ENCODE measurements around the gene CD99.

DNA sequence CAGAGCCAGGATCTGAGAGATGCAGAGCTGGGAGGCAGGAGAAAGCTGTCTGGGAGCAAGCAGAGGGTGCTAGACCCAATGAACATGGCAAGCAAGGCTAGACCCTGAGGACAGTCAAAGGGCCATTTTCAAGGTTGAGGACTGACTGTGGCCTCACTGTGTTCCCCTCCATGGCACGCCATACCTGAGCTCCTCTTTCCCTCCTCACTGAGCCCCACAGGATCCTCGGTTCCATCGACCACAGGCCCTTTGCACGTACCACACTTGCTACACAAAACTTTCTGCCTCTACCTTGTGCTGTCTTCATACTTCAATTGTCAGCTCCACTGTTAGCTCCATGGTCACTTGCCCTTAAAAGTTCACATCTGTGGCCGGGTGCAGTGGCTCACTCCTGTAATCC, 45.5 kb upstream of the CD99 start:
- TF ChIP-seq, protein P1, sequence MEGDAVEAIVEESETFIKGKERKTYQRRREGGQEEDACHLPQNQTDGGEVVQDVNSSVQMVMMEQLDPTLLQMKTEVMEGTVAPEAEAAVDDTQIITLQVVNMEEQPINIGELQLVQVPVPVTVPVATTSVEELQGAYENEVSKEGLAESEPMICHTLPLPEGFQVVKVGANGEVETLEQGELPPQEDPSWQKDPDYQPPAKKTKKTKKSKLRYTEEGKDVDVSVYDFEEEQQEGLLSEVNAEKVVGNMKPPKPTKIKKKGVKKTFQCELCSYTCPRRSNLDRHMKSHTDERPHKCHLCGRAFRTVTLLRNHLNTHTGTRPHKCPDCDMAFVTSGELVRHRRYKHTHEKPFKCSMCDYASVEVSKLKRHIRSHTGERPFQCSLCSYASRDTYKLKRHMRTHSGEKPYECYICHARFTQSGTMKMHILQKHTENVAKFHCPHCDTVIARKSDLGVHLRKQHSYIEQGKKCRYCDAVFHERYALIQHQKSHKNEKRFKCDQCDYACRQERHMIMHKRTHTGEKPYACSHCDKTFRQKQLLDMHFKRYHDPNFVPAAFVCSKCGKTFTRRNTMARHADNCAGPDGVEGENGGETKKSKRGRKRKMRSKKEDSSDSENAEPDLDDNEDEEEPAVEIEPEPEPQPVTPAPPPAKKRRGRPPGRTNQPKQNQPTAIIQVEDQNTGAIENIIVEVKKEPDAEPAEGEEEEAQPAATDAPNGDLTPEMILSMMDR (IDR thresholded peaks at IDR 0.05; ENCODE audit: low read depth, low read length): no peak
- TF ChIP-seq EZH2phosphoT487 (IDR thresholded peaks at IDR 0.05; ENCODE audit: low read depth): no peak

Data from OCI-LY3 (cell line).